Raji (cell line): ENCODE results near the gene SMTNL1.

Experiments used
- POLR2A ChIP-seq: IDR thresholded peaks from 2 replicates; pipeline ENCODE4 v1.6.1; 2011; ENCODE audit warnings: low read depth, low read length, control low read depth; ENCODE audit not compliant: insufficient read depth

Gene SMTNL1

GRCh38 chr11:57536947-57537619 lies at the start of gene SMTNL1:
TSS of gene SMTNL1 (plus strand) at chr11:57537595. CDS start at chr11:57542643, 5,048 bp downstream.
- no peak for TF ChIP-seq POLR2A

- TF ChIP-seq POLR2A = no peak
Measured at GRCh38 chr11:57487920-57488659, 49.3 kb upstream of the SMTNL1 start.

GRCh38 chr11:57490456-57491248 lies 46.7 kb upstream of the SMTNL1 start:
- TF ChIP-seq POLR2A = no peak

- TF ChIP-seq POLR2A = no peak
Measured at GRCh38 chr11:57491371-57492061, 45.9 kb upstream of the SMTNL1 start.

GRCh38 chr11:57493507-57494503 lies 43.6 kb upstream of the SMTNL1 start:
- no peak for TF ChIP-seq POLR2A

- TF ChIP-seq POLR2A = no peak
Measured at GRCh38 chr11:57496109-57496820, 41.1 kb upstream of the SMTNL1 start.

- TF ChIP-seq POLR2A = no peak
Measured at GRCh38 chr11:57497303-57498247, 39.8 kb upstream of the SMTNL1 start.

- TF ChIP-seq POLR2A = no peak
Measured at GRCh38 chr11:57498540-57498939, 38.9 kb upstream of the SMTNL1 start.

GRCh38 chr11:57499413-57499982 lies 37.9 kb upstream of the SMTNL1 start:
- TF ChIP-seq POLR2A = no peak

- no peak for TF ChIP-seq POLR2A
Measured at GRCh38 chr11:57499983-57500461, 37.4 kb upstream of the SMTNL1 start.

- TF ChIP-seq POLR2A = no peak
Measured at GRCh38 chr11:57500515-57500914, 36.9 kb upstream of the SMTNL1 start.

GRCh38 chr11:57500926-57501325 lies 36.5 kb upstream of the SMTNL1 start:
- no peak for TF ChIP-seq POLR2A
